ENCODE measurements around the gene GLIPR1.

GRCh38 chr12:75533239-75533638 lies 52.7 kb downstream of the GLIPR1 start:
- TF ChIP-seq POLR2A (IDR thresholded peaks at IDR 0.05) = no peak
- TF ChIP-seq CTCF (IDR thresholded peaks at IDR 0.05) = no peak
